NCI-H526 treated with DMSO at 0.1 percent for 48 hours (cell line): ENCODE results near the gene LHX4.

Source experiments
- DNase-seq: peaks from one replicate; lab custom pipeline; 2025; lab: John Stamatoyannopoulos, UW

LHX4 gene

GRCh38 chr1:180309338-180309737, 79.3 kb downstream of the LHX4 start:
- DNase-seq = no peak

- no peak for DNase-seq
Observed at GRCh38 chr1:180310095-180310494, 80.0 kb downstream of the LHX4 start.

- DNase-seq = no peak
Observed at GRCh38 chr1:180311011-180311730, 81.1 kb downstream of the LHX4 start.

- no peak for DNase-seq
Observed at GRCh38 chr1:180312926-180313325, 82.9 kb downstream of the LHX4 start.

- no peak for DNase-seq
Observed at GRCh38 chr1:180327089-180327488, 97.0 kb downstream of the LHX4 start.
